Hepatocyte (in vitro differentiated cells): ENCODE data around the gene RELB.

Experiments used
- EZH2 ChIP-seq: fragments of 200-600 bp; sonication (generic); IDR thresholded peaks from 2 replicates; pipeline ENCODE4 v1.6.1; 2016; ENCODE audit warnings: antibody characterized with exemption, mild to moderate bottlenecking, borderline replicate concordance
- TF ChIP-seq, protein P1 (sequence below): fragments of 200-600 bp; sonication (generic); IDR thresholded peaks from 2 replicates; pipeline ENCODE4 v1.5.1; 2016; ENCODE audit warnings: antibody characterized with exemption, mild to moderate bottlenecking; ENCODE audit not compliant: poor library complexity

DNA sequence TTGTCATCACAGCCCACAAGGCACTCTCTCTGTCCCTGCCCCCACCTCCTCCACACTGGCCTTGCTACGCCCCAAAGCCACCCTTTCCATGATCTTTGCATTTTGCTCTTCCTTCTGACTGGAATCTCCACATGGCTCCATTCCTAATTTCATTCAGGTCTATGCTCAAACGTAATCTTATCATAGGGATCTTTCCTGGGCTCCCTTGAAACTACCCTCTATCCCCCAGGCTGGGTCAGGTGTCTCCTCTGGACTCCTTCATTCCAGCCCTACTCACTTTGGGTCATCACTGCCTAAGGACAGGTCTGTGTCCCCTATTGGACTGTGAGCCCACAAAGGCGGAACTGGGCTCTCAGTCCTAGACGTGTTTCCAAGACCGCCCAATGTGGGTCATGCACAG, 80.9 kb downstream of the RELB start:
- TF ChIP-seq, protein P1, sequence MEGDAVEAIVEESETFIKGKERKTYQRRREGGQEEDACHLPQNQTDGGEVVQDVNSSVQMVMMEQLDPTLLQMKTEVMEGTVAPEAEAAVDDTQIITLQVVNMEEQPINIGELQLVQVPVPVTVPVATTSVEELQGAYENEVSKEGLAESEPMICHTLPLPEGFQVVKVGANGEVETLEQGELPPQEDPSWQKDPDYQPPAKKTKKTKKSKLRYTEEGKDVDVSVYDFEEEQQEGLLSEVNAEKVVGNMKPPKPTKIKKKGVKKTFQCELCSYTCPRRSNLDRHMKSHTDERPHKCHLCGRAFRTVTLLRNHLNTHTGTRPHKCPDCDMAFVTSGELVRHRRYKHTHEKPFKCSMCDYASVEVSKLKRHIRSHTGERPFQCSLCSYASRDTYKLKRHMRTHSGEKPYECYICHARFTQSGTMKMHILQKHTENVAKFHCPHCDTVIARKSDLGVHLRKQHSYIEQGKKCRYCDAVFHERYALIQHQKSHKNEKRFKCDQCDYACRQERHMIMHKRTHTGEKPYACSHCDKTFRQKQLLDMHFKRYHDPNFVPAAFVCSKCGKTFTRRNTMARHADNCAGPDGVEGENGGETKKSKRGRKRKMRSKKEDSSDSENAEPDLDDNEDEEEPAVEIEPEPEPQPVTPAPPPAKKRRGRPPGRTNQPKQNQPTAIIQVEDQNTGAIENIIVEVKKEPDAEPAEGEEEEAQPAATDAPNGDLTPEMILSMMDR, result no peak
- TF ChIP-seq EZH2, result no peak
